ENCODE data around the gene ZC3HAV1.

- TF ChIP-seq ARNTL (CRISPR knock-in tag; IDR thresholded peaks at IDR 0.05; ENCODE audit: borderline replicate concordance, low read depth) (no peak), PATZ1 (CRISPR knock-in tag; IDR thresholded peaks at IDR 0.05; ENCODE audit: borderline replicate concordance) (no peak), ZFP30 (CRISPR knock-in tag; IDR thresholded peaks at IDR 0.05) (no peak), RARB (CRISPR knock-in tag; IDR thresholded peaks at IDR 0.05) (no peak)
Observed at GRCh38 chr7:139114018-139114417, 4.5 kb upstream of the ZC3HAV1 start.

All from SK-N-SH treated with all-trans-retinoic acid at 6 μM for 48 hours (cell line).